Panc1 (cell line): ENCODE data around the gene EXOC6B. TPM values are rescaled to one million over a fixed set of nuclear protein-coding genes. Genes with fewer than 3 reads are reported as not detected.

Experiments used
- ATAC-seq: fragments of 200-7000 bp; cut with Tn5 transposase; 2 replicates; pipeline ENCODE4 v1.9.1; 2020; ENCODE audit warnings: mild to moderate bottlenecking, moderate library complexity
- BruUV-seq: library from RNA; stranded (reverse); fragments of 400-500 nt; replicated peaks from 2 replicates; lab custom pipeline; 2021; lab: Mats Ljungman, UMichigan
- CTCF ChIA-PET: fragments of 300-600 bp; sonication (Branson Sonifier 250); formaldehyde crosslinking; loops from one replicate; lab custom pipeline; 2022; ENCODE audit warnings: antibody characterized with exemption; lab: Charles Lee
- POLR2A ChIA-PET: fragments of 300-600 bp; sonication (Branson Sonifier 250); formaldehyde crosslinking; loops from one replicate; lab custom pipeline; 2022; ENCODE audit warnings: antibody characterized with exemption; lab: Charles Lee
- DNase-seq: peaks from one replicate; pipeline ENCODE4 v3.0.0-alpha.2; 2010; ENCODE audit warnings: low read depth, low spot score
- H3K27ac ChIP-seq: 2 replicates; pipeline ENCODE4 v1.5.1; 2011; ENCODE audit warnings: mild to moderate bottlenecking, low read length, inconsistent platforms
- H3K27me3 ChIP-seq: fragments of 200-500 bp; sonication (Bioruptor generic); 2 replicates; pipeline ENCODE4 v1.6.0; 2014; ENCODE audit warnings: low read length, inconsistent platforms; ENCODE audit not compliant: control insufficient read depth, insufficient read depth
- H3K36me3 ChIP-seq: fragments of 200-500 bp; sonication (Bioruptor generic); 2 replicates; pipeline ENCODE4 v1.5.1; 2014; ENCODE audit warnings: inconsistent platforms, mild to moderate bottlenecking, low read length, moderate library complexity; ENCODE audit not compliant: control insufficient read depth, insufficient read depth
- H3K4me1 ChIP-seq: 2 replicates; pipeline ENCODE4 v1.5.1; 2011; ENCODE audit warnings: inconsistent platforms, mild to moderate bottlenecking, low read length, moderate library complexity; ENCODE audit not compliant: control insufficient read depth, insufficient read depth
- H3K4me3 ChIP-seq, 2 experiments: 2 replicates each; pipeline ENCODE4 v1.5.1; 2011 to 2012; ENCODE audit warnings: low read depth in 2 of 2, low read length in 2 of 2, mild to moderate bottlenecking in 2 of 2, inconsistent platforms in 1 of 2, moderate library complexity in 1 of 2
- H3K9me3 ChIP-seq: fragments of 200-500 bp; sonication (Bioruptor generic); 2 replicates; pipeline ENCODE4 v1.5.1; 2014; ENCODE audit warnings: low read depth, mild to moderate bottlenecking, inconsistent platforms, low read length, moderate library complexity; ENCODE audit not compliant: control insufficient read depth, insufficient read depth
- CTCF ChIP-seq: fragments of 450-650 bp; IDR thresholded peaks from 2 replicates; pipeline ENCODE4 v1.5.1; 2017; ENCODE audit warnings: mild to moderate bottlenecking
- POLR2AphosphoS5 ChIP-seq: IDR thresholded peaks from 2 replicates; pipeline ENCODE4 v1.6.1; 2012; ENCODE audit warnings: mild to moderate bottlenecking, low read depth, low read length, moderate library complexity
- REST ChIP-seq, 2 experiments: IDR thresholded peaks; 2 replicates each; pipeline ENCODE4 v1.6.1; 2011 to 2012; ENCODE audit warnings: low read depth in 2 of 2, control low read depth in 1 of 2, low read length in 1 of 2, mild to moderate bottlenecking in 1 of 2, moderate library complexity in 1 of 2; ENCODE audit not compliant: insufficient read depth in 1 of 2
- SIN3A ChIP-seq: IDR thresholded peaks from 2 replicates; pipeline ENCODE4 v1.6.1; 2012; ENCODE audit warnings: low read depth, mild to moderate bottlenecking, low read length, moderate library complexity, borderline replicate concordance; ENCODE audit not compliant: insufficient read depth
- TCF7L2 ChIP-seq: IDR thresholded peaks from 2 replicates; pipeline ENCODE4 v1.6.1; 2011; ENCODE audit warnings: mild to moderate bottlenecking, low read depth, low read length, inconsistent platforms
- in situ Hi-C: cut with HindIII; loops from 2 replicates; pipeline ENCODE4 v1.10.0; 2016; ENCODE audit warnings: low sequenced_read_pairs, low pct_unique_long_range_greater_than_20kb
- intact Hi-C: fragments of 100-400 bp; cut with micrococcal nuclease; formaldehyde crosslinking; loops from one replicate; pipeline ENCODE4 v1.10.0; 2022; ENCODE audit not compliant: unreplicated experiment
- total RNA-seq: library from RNA; stranded (reverse); gene quantifications from one replicate; pipeline ENCODE4 v1.2.1, GENCODE V29; 2021; ENCODE audit not compliant: unreplicated experiment

Gene EXOC6B
- total RNA-seq, 1 experiment from 2014 or later = 23.2 TPM

DNA sequence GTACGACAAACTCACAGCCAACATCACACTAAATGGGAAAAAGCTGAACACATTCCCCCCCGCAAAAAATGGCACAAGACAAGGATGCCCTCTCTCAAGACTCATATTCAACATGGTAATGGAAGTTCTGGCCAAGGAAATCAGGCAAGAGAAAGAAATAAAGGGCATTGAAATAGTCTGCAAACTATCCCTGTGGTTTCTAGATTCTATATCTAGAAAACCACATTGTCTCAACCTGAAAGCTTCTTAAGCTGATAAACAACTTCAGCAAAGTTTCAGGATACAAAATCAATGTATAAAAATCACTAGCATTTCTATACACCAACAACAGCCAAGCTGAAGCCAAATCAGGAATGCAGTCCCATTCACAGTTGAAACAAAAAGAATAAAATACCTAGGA is 383.6 kb downstream of the EXOC6B start:
- no peak overlapping the region for H3K27ac ChIP-seq
- no TSS peak for BruUV-seq
- intact Hi-C loops = no loop called here
- in situ Hi-C loops = no loop called here
- H3K27me3 ChIP-seq = no peaks in the 10 kb centered on the region
- no peak for ATAC-seq
- ChIA-PET CTCF (no interaction called here), POLR2A (no interaction called here)
- no peaks in the 10 kb centered on the region for H3K36me3 ChIP-seq
- no peaks in the 10 kb centered on the region for H3K4me1 ChIP-seq
- no peaks in the 10 kb centered on the region for H3K9me3 ChIP-seq
- DNase-seq = no peak
- H3K4me3 ChIP-seq = no peak overlapping the region
- TF ChIP-seq POLR2AphosphoS5 (no peak), SIN3A (no peak), TCF7L2 (no peak), REST (IDR thresholded peaks at IDR 0.05; ENCODE audit: insufficient read depth in 1 of 2, low read depth in 2 of 2, low read length in 1 of 2) (no peak), CTCF (no peak)

GRCh38 chr2:72439892-72440291 is 385.9 kb downstream of the EXOC6B start:
- BruUV-seq = no TSS peak
- TF ChIP-seq TCF7L2 = no peak
- ChIA-PET POLR2A (no interaction called here), CTCF (no interaction called here)
- DNase-seq (no peak), ATAC-seq (no peak)
- H3K4me3 ChIP-seq = no peak overlapping the region
- H3K27ac ChIP-seq = no peak overlapping the region
- H3K4me1 ChIP-seq = no peaks in the 10 kb centered on the region
- intact Hi-C loops (no loop called here), in situ Hi-C loops (no loop called here)
- no peaks in the 10 kb centered on the region for H3K9me3 ChIP-seq
- H3K36me3 ChIP-seq = no peaks in the 10 kb centered on the region
- H3K27me3 ChIP-seq = no peaks in the 10 kb centered on the region

GRCh38 chr2:72438364-72438763 is 387.5 kb downstream of the EXOC6B start:
- H3K4me3 ChIP-seq = no peak overlapping the region
- ChIA-PET POLR2A (no interaction called here), CTCF (no interaction called here)
- BruUV-seq = no TSS peak
- intact Hi-C loops = no loop called here
- DNase-seq (no peak), ATAC-seq (no peak)
- in situ Hi-C loops = no loop called here
- no peak overlapping the region for H3K27ac ChIP-seq
- H3K4me1 ChIP-seq = no peaks in the 10 kb centered on the region
- H3K36me3 ChIP-seq = no peaks in the 10 kb centered on the region
- H3K9me3 ChIP-seq = no peaks in the 10 kb centered on the region
- no peaks in the 10 kb centered on the region for H3K27me3 ChIP-seq
- TF ChIP-seq REST (IDR thresholded peaks at IDR 0.05; ENCODE audit: insufficient read depth in 1 of 2, low read depth in 2 of 2, low read length in 1 of 2) (no peak), CTCF (no peak), TCF7L2 (no peak), SIN3A (no peak), POLR2AphosphoS5 (no peak)
